ENCODE data around the gene DOK3.

DNA sequence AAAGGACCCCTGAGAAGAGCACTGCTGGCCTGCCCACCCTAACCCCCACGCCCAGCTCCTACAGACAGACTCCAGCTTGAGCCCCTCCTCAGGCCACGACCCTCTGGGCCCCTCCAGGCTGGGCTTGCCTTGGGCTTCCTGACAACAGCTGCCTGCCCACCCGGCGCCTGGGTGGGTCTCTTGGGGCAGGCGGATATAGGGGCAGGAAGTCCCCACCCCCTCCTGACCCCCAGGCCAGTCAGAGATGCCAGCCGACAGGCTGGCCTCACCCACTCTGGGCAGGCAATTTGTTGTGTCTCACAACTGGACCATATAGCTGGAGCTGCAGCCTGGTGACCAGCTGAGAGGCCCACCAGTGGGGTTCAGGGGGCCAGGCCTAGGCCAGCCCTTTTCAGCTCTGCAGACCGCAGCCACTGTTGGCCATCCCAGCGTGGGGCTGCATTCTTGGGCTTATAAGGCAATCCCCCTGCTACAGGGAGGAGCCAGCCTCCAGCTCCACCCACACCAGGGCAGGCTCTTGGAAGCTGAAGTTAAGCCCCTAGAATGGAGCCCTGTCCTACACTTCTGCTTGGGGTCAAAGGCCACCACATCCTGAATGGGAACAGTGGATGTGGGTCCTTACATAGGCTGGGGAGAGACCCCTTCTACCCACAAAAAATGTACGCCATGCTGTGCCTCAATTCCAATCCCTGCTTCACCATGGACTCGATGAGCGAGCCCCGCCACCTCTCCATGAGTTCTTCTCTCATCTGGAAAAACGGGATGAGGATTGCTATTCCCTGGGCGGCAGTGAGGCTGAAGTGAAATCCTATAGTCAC lies 14.2 kb downstream of the DOK3 start:
- TF ChIP-seq, protein P1, sequence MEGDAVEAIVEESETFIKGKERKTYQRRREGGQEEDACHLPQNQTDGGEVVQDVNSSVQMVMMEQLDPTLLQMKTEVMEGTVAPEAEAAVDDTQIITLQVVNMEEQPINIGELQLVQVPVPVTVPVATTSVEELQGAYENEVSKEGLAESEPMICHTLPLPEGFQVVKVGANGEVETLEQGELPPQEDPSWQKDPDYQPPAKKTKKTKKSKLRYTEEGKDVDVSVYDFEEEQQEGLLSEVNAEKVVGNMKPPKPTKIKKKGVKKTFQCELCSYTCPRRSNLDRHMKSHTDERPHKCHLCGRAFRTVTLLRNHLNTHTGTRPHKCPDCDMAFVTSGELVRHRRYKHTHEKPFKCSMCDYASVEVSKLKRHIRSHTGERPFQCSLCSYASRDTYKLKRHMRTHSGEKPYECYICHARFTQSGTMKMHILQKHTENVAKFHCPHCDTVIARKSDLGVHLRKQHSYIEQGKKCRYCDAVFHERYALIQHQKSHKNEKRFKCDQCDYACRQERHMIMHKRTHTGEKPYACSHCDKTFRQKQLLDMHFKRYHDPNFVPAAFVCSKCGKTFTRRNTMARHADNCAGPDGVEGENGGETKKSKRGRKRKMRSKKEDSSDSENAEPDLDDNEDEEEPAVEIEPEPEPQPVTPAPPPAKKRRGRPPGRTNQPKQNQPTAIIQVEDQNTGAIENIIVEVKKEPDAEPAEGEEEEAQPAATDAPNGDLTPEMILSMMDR (IDR thresholded peaks at IDR 0.05), result peak in 1 of 4 experiments; percentile 3
- TF ChIP-seq POLR2A (IDR thresholded peaks at IDR 0.05), result peak; percentile 35 to 47
- peak; percentile 80 for TF ChIP-seq POLR2AphosphoS5 (IDR thresholded peaks at IDR 0.05)
- TF ChIP-seq EP300 (IDR thresholded peaks at IDR 0.05), result no peak
